ENCODE measurements around the gene INTS13. TPM values are rescaled to one million over a fixed set of nuclear protein-coding genes. Genes with fewer than 3 reads are reported as not detected.

Gene INTS13
- total and polyA plus RNA-seq, 2 of the 8 experiments (the other 6 are each of a cell fraction or from before 2014, with no cell fraction given) = 20.5 to 58.2 TPM

DNA sequence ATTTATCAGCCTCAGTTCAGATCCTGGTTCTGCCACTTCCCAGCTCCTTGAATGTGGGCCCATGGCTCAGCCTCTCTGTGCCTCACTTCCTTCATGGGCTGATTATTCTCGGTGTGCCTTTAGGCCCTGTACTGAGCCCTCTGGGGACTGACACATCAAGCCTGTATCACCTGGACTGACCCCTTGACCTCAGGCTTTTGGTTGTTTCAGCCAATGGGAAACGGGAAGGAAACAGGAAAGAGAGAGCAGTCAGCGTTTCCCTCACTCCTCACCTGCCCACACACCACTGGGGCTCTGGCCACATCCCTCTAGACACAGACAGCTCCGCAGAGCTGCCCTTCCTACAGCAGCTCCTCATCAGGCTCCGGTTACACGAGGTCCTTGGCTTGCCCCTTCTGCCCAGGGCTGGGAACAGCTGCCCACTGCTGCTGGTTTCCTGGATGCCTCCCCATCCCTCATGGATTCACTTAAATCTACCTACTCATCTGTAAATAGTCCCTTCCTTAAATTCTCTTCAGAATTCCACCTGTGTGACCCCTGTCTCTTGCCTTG is 67.8 kb downstream of the INTS13 start (continued):
- no peak for TF ChIP-seq POU5F1 (IDR thresholded peaks at IDR 0.05; ENCODE audit: low read depth, low read length)
- TF ChIP-seq, protein P1, sequence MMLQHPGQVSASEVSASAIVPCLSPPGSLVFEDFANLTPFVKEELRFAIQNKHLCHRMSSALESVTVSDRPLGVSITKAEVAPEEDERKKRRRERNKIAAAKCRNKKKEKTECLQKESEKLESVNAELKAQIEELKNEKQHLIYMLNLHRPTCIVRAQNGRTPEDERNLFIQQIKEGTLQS (IDR thresholded peaks at IDR 0.05; ENCODE audit: insufficient read depth, low read depth, low read length) = no peak
- TF ChIP-seq ASH2L (IDR thresholded peaks at IDR 0.05; ENCODE audit: low read length) = no peak
- TF ChIP-seq NRF1 (IDR thresholded peaks at IDR 0.05; ENCODE audit: low read depth, low read length) = no peak
- TF ChIP-seq, protein P2, sequence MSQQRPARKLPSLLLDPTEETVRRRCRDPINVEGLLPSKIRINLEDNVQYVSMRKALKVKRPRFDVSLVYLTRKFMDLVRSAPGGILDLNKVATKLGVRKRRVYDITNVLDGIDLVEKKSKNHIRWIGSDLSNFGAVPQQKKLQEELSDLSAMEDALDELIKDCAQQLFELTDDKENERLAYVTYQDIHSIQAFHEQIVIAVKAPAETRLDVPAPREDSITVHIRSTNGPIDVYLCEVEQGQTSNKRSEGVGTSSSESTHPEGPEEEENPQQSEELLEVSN (IDR thresholded peaks at IDR 0.05) = no peak
- TF ChIP-seq, protein P3, sequence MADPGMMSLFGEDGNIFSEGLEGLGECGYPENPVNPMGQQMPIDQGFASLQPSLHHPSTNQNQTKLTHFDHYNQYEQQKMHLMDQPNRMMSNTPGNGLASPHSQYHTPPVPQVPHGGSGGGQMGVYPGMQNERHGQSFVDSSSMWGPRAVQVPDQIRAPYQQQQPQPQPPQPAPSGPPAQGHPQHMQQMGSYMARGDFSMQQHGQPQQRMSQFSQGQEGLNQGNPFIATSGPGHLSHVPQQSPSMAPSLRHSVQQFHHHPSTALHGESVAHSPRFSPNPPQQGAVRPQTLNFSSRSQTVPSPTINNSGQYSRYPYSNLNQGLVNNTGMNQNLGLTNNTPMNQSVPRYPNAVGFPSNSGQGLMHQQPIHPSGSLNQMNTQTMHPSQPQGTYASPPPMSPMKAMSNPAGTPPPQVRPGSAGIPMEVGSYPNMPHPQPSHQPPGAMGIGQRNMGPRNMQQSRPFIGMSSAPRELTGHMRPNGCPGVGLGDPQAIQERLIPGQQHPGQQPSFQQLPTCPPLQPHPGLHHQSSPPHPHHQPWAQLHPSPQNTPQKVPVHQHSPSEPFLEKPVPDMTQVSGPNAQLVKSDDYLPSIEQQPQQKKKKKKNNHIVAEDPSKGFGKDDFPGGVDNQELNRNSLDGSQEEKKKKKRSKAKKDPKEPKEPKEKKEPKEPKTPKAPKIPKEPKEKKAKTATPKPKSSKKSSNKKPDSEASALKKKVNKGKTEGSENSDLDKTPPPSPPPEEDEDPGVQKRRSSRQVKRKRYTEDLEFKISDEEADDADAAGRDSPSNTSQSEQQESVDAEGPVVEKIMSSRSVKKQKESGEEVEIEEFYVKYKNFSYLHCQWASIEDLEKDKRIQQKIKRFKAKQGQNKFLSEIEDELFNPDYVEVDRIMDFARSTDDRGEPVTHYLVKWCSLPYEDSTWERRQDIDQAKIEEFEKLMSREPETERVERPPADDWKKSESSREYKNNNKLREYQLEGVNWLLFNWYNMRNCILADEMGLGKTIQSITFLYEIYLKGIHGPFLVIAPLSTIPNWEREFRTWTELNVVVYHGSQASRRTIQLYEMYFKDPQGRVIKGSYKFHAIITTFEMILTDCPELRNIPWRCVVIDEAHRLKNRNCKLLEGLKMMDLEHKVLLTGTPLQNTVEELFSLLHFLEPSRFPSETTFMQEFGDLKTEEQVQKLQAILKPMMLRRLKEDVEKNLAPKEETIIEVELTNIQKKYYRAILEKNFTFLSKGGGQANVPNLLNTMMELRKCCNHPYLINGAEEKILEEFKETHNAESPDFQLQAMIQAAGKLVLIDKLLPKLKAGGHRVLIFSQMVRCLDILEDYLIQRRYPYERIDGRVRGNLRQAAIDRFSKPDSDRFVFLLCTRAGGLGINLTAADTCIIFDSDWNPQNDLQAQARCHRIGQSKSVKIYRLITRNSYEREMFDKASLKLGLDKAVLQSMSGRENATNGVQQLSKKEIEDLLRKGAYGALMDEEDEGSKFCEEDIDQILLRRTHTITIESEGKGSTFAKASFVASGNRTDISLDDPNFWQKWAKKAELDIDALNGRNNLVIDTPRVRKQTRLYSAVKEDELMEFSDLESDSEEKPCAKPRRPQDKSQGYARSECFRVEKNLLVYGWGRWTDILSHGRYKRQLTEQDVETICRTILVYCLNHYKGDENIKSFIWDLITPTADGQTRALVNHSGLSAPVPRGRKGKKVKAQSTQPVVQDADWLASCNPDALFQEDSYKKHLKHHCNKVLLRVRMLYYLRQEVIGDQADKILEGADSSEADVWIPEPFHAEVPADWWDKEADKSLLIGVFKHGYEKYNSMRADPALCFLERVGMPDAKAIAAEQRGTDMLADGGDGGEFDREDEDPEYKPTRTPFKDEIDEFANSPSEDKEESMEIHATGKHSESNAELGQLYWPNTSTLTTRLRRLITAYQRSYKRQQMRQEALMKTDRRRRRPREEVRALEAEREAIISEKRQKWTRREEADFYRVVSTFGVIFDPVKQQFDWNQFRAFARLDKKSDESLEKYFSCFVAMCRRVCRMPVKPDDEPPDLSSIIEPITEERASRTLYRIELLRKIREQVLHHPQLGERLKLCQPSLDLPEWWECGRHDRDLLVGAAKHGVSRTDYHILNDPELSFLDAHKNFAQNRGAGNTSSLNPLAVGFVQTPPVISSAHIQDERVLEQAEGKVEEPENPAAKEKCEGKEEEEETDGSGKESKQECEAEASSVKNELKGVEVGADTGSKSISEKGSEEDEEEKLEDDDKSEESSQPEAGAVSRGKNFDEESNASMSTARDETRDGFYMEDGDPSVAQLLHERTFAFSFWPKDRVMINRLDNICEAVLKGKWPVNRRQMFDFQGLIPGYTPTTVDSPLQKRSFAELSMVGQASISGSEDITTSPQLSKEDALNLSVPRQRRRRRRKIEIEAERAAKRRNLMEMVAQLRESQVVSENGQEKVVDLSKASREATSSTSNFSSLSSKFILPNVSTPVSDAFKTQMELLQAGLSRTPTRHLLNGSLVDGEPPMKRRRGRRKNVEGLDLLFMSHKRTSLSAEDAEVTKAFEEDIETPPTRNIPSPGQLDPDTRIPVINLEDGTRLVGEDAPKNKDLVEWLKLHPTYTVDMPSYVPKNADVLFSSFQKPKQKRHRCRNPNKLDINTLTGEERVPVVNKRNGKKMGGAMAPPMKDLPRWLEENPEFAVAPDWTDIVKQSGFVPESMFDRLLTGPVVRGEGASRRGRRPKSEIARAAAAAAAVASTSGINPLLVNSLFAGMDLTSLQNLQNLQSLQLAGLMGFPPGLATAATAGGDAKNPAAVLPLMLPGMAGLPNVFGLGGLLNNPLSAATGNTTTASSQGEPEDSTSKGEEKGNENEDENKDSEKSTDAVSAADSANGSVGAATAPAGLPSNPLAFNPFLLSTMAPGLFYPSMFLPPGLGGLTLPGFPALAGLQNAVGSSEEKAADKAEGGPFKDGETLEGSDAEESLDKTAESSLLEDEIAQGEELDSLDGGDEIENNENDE (IDR thresholded peaks at IDR 0.05; ENCODE audit: insufficient replicate concordance, low read length) = no peak
- no peak for TF ChIP-seq EZH2 (IDR thresholded peaks at IDR 0.05; ENCODE audit: low read depth, low read length, severe bottlenecking)
